ENCODE measurements around the gene CDIPT.

CDIPT gene

GRCh38 chr16:29816694-29817441 lies 46.2 kb downstream of the CDIPT start:
- Histone ChIP-seq H3K36me3 (ENCODE audit: control insufficient read depth, insufficient read depth, low read length) (peaks cover 6% of the 10 kb centered on the region), H3K9me3 (ENCODE audit: control insufficient read depth, insufficient read depth, low read length) (no peaks in the 10 kb centered on the region), H3K27me3 (ENCODE audit: control insufficient read depth, insufficient read depth, low read length) (no peaks in the 10 kb centered on the region), H3K4me1 (ENCODE audit: control insufficient read depth, insufficient read depth, low read length) (peaks cover 10% of the 10 kb centered on the region), H3K27ac (ENCODE audit: low read length) (no peak overlapping the region), H3K4me3 (ENCODE audit: low read length) (peak overlapping the region; percentile 53)
- DNase-seq (ENCODE audit: low read depth, low spot score): no peak
- no CpG with 5 or more reads among the region's 37 CpGs for WGBS (ENCODE audit: insufficient coverage, insufficient read length)

- Histone ChIP-seq H3K4me3 (ENCODE audit: low read length) (peak within 1 kb of the TSS; percentile 53), H3K36me3 (ENCODE audit: control insufficient read depth, insufficient read depth, low read length) (peaks cover 6% of the 10 kb centered on the region), H3K4me1 (ENCODE audit: control insufficient read depth, insufficient read depth, low read length) (peaks cover 10% of the 10 kb centered on the region), H3K9me3 (ENCODE audit: control insufficient read depth, insufficient read depth, low read length) (no peaks in the 10 kb centered on the region), H3K27me3 (ENCODE audit: control insufficient read depth, insufficient read depth, low read length) (no peaks in the 10 kb centered on the region), H3K27ac (ENCODE audit: low read length) (no peak within 1 kb of the TSS)
- no CpG with 5 or more reads among the region's 70 CpGs for WGBS (ENCODE audit: insufficient coverage, insufficient read length)
- peak; percentile 99 for DNase-seq (ENCODE audit: low read depth, low spot score)
These were observed 47.0 kb downstream of the CDIPT start, which contains the start of gene PAGR1 for GRCh38 chr16:29815793-29816693. Gene PAGR1 (plus strand): TSS chr16:29816152. CDS start chr16:29816526, 374 bp downstream.

- Histone ChIP-seq H3K36me3 (ENCODE audit: control insufficient read depth, insufficient read depth, low read length) (peaks cover 6% of the 10 kb centered on the region), H3K27me3 (ENCODE audit: control insufficient read depth, insufficient read depth, low read length) (no peaks in the 10 kb centered on the region), H3K9me3 (ENCODE audit: control insufficient read depth, insufficient read depth, low read length) (no peaks in the 10 kb centered on the region), H3K27ac (ENCODE audit: low read length) (no peak overlapping the region), H3K4me1 (ENCODE audit: control insufficient read depth, insufficient read depth, low read length) (peaks cover 10% of the 10 kb centered on the region), H3K4me3 (ENCODE audit: low read length) (peak overlapping the region; percentile 24; the same call in 1 of the 2 replicates)
- no CpG with 5 or more reads among the region's 39 CpGs for WGBS (ENCODE audit: insufficient coverage, insufficient read length)
- no peak for DNase-seq (ENCODE audit: low read depth, low spot score)
These were observed 47.8 kb downstream of the CDIPT start for GRCh38 chr16:29815032-29815721.

- Histone ChIP-seq H3K27me3 (ENCODE audit: control insufficient read depth, insufficient read depth, low read length) (no peaks in the 10 kb centered on the region), H3K4me1 (ENCODE audit: control insufficient read depth, insufficient read depth, low read length) (peaks cover 12% of the 10 kb centered on the region), H3K36me3 (ENCODE audit: control insufficient read depth, insufficient read depth, low read length) (peaks cover 4% of the 10 kb centered on the region), H3K9me3 (ENCODE audit: control insufficient read depth, insufficient read depth, low read length) (no peaks in the 10 kb centered on the region), H3K4me3 (ENCODE audit: low read length) (no peak overlapping the region), H3K27ac (ENCODE audit: low read length) (no peak overlapping the region)
- no peak for DNase-seq (ENCODE audit: low read depth, low spot score)
- no CpG with 5 or more reads among the region's 5 CpGs for WGBS (ENCODE audit: insufficient coverage, insufficient read length)
These were observed 48.4 kb downstream of the CDIPT start for GRCh38 chr16:29814592-29814991.

- Histone ChIP-seq H3K9me3 (ENCODE audit: control insufficient read depth, insufficient read depth, low read length) (no peaks in the 10 kb centered on the region), H3K27ac (ENCODE audit: low read length) (no peak overlapping the region), H3K27me3 (ENCODE audit: control insufficient read depth, insufficient read depth, low read length) (no peaks in the 10 kb centered on the region), H3K36me3 (ENCODE audit: control insufficient read depth, insufficient read depth, low read length) (peaks cover 6% of the 10 kb centered on the region), H3K4me1 (ENCODE audit: control insufficient read depth, insufficient read depth, low read length) (peaks cover 14% of the 10 kb centered on the region), H3K4me3 (ENCODE audit: low read length) (no peak overlapping the region)
- no CpG with 5 or more reads among the region's 24 CpGs for WGBS (ENCODE audit: insufficient coverage, insufficient read length)
- DNase-seq (ENCODE audit: low read depth, low spot score): no peak
These were observed 49.1 kb downstream of the CDIPT start for GRCh38 chr16:29813644-29814562.

- H3K4me3 ChIP-seq (ENCODE audit: low read length): peak overlapping the region; percentile 66; the same call in 1 of the 2 replicates
- H3K27ac ChIP-seq (ENCODE audit: low read length): no peak overlapping the region
- no CpG with 5 or more reads among the region's 9 CpGs for WGBS (ENCODE audit: insufficient coverage, insufficient read length)
- no peak for DNase-seq (ENCODE audit: low read depth, low spot score)
- peaks cover 12% of the 10 kb centered on the region for H3K36me3 ChIP-seq (ENCODE audit: control insufficient read depth, insufficient read depth, low read length)
- H3K27me3 ChIP-seq (ENCODE audit: control insufficient read depth, insufficient read depth, low read length): no peaks in the 10 kb centered on the region
- peaks cover 18% of the 10 kb centered on the region for H3K4me1 ChIP-seq (ENCODE audit: control insufficient read depth, insufficient read depth, low read length)
- no peaks in the 10 kb centered on the region for H3K9me3 ChIP-seq (ENCODE audit: control insufficient read depth, insufficient read depth, low read length)
These were observed 50.0 kb downstream of the CDIPT start for GRCh38 chr16:29812754-29813643.

GRCh38 chr16:29811896-29812665 lies 50.9 kb downstream of the CDIPT start, which contains the start of gene PRRT2:
Gene PRRT2 (plus strand): TSS chr16:29812193. CDS start chr16:29813055, 862 bp downstream.
- no peak within 1 kb of the TSS for H3K27ac ChIP-seq (ENCODE audit: low read length)
- peaks cover 16% of the 10 kb centered on the region for H3K36me3 ChIP-seq (ENCODE audit: control insufficient read depth, insufficient read depth, low read length)
- H3K9me3 ChIP-seq (ENCODE audit: control insufficient read depth, insufficient read depth, low read length): no peaks in the 10 kb centered on the region
- no peaks in the 10 kb centered on the region for H3K27me3 ChIP-seq (ENCODE audit: control insufficient read depth, insufficient read depth, low read length)
- peak within 1 kb of the TSS; percentile 66 for H3K4me3 ChIP-seq (ENCODE audit: low read length)
- peaks cover 18% of the 10 kb centered on the region for H3K4me1 ChIP-seq (ENCODE audit: control insufficient read depth, insufficient read depth, low read length)
- WGBS (ENCODE audit: insufficient coverage, insufficient read length): no CpG with 5 or more reads among the region's 69 CpGs
- no peak for DNase-seq (ENCODE audit: low read depth, low spot score)

GRCh38 chr16:29811170-29811895 lies 51.7 kb downstream of the CDIPT start:
- no CpG with 5 or more reads among the region's 31 CpGs for WGBS (ENCODE audit: insufficient coverage, insufficient read length)
- Histone ChIP-seq H3K27me3 (ENCODE audit: control insufficient read depth, insufficient read depth, low read length) (no peaks in the 10 kb centered on the region), H3K4me3 (ENCODE audit: low read length) (peak overlapping the region; percentile 66; the same call in 1 of the 2 replicates), H3K4me1 (ENCODE audit: control insufficient read depth, insufficient read depth, low read length) (peaks cover 18% of the 10 kb centered on the region), H3K36me3 (ENCODE audit: control insufficient read depth, insufficient read depth, low read length) (peaks cover 16% of the 10 kb centered on the region), H3K9me3 (ENCODE audit: control insufficient read depth, insufficient read depth, low read length) (no peaks in the 10 kb centered on the region), H3K27ac (ENCODE audit: low read length) (no peak overlapping the region)
- peak; percentile 95 for DNase-seq (ENCODE audit: low read depth, low spot score)

All from iPS DF 6.9 (cell line).